Posterior vena cava (tissue), 2 donors: ENCODE data around the gene TIMM29. TPM values are rescaled to one million over a fixed set of nuclear protein-coding genes. Genes with fewer than 3 reads are reported as not detected.

Experiments
- DNase-seq: peaks from one replicate; pipeline ENCODE4 v3.0.0-alpha.2; 2020; ENCODE audit warnings: low spot score
- intact Hi-C, 2 donors: fragments of 100-400 bp; cut with DNase I; formaldehyde crosslinking; loops; one replicate each; pipeline versions ENCODE4 v1.14.1 to v1.14.2; 2022 to 2023
- total RNA-seq, 2 donors: library from RNA; stranded (reverse); fragmentation: NEBNext Ultra II Directional; extraction: Animal tissue kit (Norgen Biotek cat#: 25700); gene quantifications; one replicate each; pipeline ENCODE4 v1.2.1, GENCODE V29; 2021
- donor health status: DM: yes; HTN: yes; CAD: no.
- donor health status: DM: yes; HTN: yes; CAD: no.

The TIMM29 gene
- total RNA-seq, 2 donors from 2014 or later = 9.4 to 11.6 TPM

DNA sequence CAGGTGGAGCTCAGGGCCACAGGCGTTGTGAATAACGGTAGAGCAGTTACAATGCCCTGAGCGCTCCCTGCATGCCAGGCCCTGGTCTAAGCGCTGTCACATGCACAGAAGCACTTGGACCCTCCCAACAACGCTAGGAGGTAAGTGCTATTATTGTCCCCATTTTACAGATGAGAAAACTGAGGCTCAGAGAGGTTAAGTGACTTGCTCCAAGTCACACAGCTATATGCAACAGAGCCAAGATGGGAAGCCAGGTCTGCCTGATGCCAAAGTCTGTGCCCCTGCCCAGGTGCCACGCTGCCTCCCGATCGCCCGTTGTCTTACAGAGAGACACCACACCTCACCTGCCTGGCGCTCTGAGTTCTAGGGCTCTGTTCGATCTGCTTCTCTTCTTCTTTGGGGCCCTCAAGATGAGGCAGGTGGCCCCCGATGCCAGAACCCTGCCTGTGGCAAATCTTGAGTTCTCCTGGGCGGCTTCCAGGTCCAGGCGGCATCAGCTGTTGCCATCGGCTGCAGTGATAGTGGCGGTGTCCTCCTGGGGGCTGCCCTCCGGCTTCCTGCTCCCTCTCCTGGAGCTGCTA is 20.1 kb upstream of the TIMM29 start:
- intact Hi-C loops = no loop called here
- no peak for DNase-seq

DNA sequence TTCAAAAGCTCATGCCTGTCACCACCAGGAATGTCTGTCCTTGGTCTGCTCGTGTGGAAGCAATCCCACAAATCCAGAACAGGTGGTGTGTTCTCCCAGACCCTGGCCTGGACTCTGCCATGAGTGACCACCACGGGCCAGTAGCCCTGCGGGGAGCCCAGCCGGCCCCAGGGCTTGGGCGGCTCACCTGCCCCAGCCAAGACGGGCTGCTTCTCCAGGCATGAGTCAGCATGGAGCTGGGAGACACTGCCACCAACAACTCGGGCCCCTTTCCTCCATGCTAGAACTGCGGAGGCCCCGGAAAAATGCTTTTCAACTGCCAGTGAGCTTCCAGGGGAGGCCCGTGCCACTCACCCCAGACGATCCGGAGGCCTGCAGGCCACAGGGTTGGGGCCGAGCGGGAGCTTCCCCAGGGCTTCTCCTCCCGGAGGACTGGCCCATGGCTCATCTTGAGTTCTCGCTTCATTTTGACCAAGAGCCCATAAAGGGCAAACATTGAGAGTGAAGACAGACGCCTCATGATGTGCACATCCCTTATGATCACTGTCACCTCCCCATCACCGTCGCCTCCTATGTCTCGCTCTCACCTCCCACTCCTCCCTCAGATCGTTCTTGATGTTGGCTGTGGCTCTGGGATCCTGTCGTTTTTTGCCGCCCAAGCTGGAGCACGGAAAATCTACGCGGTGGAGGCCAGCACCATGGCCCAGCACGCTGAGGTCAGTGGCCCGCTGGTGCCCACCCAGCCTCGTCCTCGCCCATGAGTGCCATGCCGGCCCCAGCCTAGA is 16.8 kb upstream of the TIMM29 start:
- intact Hi-C loops = no loop called here
- DNase-seq = no peak

DNA sequence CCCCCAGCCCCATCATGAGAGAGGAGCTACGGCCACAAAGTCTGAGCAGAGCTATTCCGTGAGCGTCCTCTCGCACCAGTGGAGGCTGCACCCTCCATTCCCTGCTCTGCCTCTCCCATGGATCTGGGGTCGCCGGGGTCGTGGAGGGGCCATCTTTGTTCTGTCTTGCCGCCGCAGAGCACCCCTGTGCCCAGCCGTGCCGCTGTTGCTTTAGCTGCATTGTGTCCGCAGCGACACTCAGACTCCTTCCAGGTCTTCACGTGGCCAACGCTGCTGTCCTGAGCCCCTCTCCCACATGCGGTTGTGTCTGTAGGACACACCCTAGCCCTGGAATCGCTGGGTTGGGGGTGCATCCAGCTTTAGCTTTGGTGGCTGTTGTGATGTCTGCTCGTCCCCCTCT is 16.0 kb upstream of the TIMM29 start:
- no peak for DNase-seq
- intact Hi-C loops = no loop called here

DNA sequence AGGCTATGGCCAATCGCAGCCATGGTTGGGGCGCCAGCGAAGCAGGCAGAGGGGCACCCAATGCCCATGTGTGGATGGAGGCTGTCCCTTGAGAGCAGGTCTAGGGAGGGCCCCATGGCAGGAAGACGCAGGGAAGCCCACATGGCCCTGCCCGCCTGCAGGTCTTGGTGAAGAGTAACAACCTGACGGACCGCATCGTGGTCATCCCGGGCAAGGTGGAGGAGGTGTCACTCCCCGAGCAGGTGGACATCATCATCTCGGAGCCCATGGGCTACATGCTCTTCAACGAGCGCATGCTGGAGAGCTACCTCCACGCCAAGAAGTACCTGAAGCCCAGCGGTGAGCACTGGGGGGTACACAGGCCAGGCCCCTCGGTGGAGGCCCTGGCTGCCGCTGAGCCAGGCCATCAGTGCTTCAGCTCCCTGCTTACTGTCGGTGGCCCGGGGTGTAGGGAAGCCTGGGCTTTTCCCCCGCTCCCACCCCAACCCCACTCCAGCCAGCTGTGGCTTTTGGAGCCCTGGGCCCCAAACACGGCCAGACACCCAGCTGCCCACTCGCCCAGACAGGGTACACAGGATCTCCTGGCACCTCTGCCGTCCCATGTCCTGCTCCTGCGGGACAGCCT is 14.8 kb upstream of the TIMM29 start:
- intact Hi-C loops = no loop called here
- no peak for DNase-seq

DNA sequence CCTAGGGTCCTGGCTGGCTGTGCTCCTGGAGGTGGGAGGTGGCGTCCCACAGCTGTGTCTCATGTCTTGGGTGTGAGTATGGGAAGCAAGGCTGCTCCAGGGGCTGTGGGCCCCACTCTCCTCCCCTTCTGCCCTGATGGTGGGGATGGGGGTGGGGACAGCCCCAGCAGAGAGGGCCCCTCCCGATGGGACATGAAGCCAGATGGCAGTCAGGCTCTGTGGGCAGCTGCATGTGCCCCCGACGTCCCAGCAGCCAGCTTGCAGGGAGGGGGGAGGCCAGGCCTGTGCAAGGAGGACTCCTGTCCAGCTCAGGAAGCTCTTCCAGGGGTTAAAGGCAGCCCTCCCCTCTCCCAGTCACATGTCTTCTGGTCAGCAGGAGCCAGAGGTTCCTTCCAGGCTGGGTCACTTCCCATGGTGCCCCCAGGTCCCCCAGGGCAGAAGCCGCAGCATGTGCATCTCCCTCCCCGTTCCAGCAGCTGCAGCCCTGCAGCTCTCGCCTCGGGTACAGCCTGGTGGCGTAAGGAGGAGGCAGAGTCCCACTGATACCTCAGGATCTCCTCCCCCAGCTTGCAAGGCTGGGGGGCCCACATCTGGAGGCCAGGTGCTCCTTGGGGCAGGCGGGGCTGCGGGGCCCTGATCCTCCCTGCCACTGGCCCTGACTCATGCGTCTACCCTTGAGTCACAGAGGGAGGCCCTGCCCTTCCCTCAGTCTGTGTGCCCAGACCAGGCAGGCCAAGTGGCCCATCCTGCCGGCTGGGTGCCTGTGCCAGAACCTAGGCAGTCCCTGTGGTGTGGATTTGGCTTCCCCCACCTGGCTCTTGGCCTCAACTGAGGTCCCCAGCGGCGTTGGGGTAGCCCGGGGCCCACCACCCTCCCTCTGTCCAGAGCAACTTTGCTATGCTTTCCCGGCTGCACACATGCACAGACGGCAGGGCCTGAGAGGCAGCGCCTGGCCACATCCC is 13.2 kb upstream of the TIMM29 start:
- intact Hi-C loops = loop anchor here in 1 of 2 donors (5.0 kb wide), 1 partner anchor 33 kb away; no protein-coding TSS in a partner anchor

DNA sequence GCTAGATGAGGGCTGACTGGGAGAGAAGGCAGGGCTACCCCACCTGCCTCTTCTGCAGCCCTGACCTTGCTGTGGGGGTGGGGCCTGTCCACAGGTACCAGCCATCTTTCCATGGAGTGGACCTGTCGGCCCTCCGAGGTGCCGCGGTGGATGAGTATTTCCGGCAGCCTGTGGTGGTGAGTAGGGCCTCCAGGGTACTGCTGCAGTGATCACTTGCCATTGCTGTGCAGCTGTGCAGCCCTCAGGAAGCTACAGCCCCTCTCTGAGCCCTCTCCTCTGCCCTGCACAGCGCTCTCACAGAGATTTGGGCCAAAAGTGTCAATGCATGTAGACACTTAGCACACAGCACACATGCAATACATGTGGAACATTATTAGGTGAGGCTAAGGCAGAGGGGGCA is 12.0 kb upstream of the TIMM29 start:
- intact Hi-C loops = loop anchor here in 1 of 2 donors (5.0 kb wide), 1 partner anchor 34 kb away; no protein-coding TSS in a partner anchor
- DNase-seq = peak; percentile 76

More for the DNA sequence above, 13.2 kb upstream of the TIMM29 start:
- peak; percentile 80 for DNase-seq

DNA sequence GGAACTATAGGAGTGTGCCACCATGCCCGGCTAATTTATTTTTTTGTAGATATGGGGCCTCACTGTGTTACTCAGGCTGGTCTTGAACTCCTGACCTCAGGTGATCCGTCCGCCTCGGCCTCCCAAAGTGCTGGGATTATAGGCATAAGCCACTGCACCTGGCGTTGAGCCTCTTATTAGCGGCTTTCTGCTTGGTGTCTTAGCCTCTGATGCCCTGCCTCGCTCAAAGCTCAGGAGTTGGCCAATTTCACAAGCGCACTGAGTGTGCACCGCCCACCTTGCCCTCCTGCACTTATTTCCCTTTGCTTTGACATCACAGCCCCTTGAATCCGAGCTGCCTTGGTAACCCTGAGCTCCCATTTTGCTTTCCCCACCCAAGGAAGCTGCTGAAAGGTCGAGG is 10.3 kb upstream of the TIMM29 start:
- intact Hi-C loops = loop anchor here in 1 of 2 donors (5.0 kb wide), 1 partner anchor 36 kb away; no protein-coding TSS in a partner anchor
- no peak for DNase-seq

DNA sequence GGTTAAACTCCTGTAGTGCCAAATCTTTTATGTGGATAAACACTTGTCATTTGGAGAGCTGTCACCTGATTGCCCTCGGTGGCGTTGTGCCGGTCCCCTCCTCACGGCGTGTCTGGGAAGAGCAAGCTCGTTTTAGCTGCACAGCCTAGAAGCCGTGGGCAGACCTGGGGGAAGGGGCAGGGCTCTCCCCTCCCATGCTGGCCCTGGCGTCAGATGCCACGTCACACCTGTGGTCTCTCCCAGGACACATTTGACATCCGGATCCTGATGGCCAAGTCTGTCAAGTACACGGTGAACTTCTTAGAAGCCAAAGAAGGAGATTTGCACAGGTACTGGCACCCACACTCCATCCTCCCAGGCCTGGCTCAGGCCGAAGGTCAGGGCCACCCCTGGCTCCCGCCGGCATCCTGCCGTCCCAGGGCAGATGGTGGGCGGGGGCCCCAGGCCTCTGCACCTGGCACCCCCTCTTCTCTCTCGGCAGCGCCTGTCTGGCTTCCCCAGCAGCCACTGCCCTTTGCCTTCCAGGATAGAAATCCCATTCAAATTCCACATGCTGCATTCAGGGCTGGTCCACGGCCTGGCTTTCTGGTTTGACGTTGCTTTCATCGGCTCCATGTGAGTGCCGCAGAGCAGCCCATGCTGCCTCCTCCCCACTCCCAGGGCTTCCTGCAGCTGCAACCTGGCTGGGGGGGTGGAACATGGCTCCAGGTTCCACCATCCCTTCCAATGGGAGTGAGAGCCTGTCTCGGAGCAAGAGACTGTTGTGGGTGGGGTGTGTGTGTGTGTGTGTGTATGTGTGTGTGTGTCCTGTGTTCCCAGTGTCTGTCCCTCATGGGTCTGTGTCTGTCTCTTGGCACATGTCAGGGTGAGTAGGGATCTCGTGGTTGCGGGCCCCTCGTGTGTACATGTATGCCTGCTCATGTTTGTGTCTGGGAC is 9.0 kb upstream of the TIMM29 start:
- intact Hi-C loops = loop anchor here in 1 of 2 donors (5.0 kb wide), 1 partner anchor 37 kb away; no protein-coding TSS in a partner anchor

DNA sequence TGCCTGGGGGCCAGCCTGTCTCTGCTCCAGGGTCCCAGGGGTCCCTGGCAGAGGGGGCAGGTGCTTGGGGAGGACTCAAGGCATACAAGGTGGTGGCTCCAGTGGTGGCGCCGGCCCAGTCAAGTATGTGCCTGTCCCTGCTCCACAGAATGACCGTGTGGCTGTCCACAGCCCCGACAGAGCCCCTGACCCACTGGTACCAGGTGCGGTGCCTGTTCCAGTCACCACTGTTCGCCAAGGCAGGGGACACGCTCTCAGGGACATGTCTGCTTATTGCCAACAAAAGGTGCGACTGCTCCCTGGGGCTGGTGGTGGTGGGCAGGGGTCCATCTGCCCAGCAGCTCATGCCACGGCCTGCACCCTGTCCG is 8.3 kb upstream of the TIMM29 start:
- intact Hi-C loops = no loop called here
- DNase-seq = no peak

More for the DNA sequence above, 9.0 kb upstream of the TIMM29 start:
- DNase-seq = no peak

DNA sequence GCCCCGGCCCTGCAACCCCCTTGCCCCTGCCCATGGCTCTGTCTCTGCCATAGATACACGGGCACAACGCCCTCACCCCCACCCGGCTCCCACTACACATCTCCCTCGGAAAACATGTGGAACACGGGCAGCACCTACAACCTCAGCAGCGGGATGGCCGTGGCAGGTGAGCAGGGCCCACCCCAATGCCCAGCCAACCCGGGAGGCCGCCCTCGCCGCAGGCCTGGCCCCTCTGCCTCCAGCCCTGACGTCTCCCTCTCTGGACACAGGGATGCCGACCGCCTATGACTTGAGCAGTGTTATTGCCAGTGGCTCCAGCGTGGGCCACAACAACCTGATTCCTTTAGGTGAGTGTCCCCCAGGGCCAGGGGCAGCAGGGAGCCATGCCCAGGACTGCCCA is 7.8 kb upstream of the TIMM29 start:
- DNase-seq = no peak
- intact Hi-C loops = no loop called here

DNA sequence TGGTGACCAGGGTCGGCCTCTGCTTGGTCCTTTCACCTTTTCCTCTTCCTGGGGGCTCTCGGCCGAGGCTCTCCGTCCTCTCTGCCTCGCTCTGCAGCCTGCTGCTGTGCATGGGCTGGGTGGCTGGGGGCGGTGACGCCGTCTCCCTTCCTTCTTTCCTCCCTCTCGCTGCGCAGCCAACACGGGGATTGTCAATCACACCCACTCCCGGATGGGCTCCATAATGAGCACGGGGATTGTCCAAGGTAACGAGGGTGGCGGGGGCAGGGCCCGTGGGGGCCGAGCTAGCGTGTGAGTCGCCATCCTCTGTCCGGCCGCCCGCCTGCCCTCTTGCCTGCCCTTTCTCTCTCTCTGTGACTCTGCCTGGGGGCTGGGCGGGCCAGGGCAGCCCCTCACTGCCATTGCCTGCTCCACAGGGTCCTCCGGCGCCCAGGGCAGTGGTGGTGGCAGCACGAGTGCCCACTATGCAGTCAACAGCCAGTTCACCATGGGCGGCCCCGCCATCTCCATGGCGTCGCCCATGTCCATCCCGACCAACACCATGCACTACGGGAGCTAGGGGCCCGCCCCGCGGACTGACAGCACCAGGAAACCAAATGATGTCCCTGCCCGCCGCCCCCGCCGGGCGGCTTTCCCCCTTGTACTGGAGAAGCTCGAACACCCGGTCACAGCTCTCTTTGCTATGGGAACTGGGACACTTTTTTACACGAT is 7.3 kb upstream of the TIMM29 start:
- intact Hi-C loops = no loop called here
- DNase-seq = no peak

DNA sequence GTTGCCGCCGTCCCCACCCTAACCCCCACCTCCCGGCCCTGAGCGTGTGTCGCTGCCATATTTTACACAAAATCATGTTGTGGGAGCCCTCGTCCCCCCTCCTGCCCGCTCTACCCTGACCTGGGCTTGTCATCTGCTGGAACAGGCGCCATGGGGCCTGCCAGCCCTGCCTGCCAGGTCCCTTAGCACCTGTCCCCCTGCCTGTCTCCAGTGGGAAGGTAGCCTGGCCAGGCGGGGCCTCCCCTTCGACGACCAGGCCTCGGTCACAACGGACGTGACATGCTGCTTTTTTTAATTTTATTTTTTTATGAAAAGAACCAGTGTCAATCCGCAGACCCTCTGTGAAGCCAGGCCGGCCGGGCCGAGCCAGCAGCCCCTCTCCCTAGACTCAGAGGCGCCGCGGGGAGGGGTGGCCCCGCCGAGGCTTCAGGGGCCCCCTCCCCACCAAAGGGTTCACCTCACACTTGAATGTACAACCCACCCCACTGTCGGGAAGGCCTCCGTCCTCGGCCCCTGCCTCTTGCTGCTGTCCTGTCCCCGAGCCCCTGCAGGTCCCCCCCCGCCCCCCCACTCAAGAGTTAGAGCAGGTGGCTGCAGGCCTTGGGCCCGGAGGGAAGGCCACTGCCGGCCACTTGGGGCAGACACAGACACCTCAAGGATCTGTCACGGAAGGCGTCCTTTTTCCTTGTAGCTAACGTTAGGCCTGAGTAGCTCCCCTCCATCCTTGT is 6.5 kb upstream of the TIMM29 start:
- intact Hi-C loops = no loop called here
- no peak for DNase-seq

DNA sequence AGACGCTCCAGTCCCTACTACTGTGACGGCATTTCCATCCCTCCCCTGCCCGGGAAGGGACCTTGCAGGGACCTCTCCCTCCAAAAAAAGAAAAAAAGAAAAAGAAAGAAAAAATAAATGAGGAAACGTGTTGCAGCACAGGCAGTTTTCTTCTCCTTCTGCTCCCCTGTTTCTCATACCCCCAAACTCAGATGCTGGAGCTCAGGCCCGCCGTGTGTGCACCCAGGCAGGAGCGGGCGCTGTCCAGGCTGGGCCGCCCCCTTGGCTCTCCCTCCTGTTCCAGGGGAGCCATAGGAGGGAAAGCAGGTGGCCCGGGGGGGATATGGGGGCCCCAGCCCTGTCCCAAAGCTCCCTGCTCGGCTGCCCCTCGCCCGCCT is 6.0 kb upstream of the TIMM29 start:
- DNase-seq = no peak
- intact Hi-C loops = no loop called here

DNA sequence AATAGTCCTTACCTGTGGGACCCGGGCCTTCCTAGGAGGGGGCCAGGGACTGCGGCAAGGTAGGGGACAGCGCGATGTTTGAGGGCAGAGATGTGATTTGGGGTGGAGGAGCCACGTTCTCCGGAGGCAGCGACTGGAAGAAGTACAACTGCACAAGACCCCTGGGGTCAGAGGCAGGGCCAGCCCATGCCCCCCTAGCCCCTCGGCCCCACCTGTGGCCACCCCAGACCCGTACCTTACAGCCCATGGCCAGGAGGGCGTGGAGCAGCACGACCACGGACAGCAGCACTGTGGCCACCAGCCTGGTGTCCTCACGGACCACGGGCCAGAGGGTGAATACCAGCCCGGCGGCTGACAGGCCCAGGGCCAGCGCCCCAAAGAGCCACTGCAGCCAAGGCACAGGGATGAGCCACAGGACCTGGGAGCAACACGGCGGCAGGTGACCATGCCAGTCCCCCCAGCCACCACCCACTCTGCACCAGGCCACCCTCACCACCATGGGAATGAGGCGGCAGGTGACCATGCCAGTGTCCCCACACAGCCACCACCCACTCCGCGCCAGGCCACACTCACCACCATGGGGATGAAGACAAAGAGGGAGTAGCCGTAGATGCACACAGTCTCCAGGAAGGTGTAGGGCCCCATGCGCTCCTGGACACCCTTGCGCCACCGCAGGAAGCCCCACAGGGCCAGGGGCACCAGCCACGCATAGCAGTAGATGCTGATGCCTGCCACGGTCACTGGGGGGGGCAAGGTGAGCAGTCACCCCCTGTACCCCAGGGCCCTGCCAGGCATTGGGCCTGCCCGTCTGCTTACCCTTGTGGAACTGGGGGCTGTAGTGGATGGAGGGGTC is 5.1 kb upstream of the TIMM29 start:
- DNase-seq = no peak
- intact Hi-C loops = no loop called here

DNA sequence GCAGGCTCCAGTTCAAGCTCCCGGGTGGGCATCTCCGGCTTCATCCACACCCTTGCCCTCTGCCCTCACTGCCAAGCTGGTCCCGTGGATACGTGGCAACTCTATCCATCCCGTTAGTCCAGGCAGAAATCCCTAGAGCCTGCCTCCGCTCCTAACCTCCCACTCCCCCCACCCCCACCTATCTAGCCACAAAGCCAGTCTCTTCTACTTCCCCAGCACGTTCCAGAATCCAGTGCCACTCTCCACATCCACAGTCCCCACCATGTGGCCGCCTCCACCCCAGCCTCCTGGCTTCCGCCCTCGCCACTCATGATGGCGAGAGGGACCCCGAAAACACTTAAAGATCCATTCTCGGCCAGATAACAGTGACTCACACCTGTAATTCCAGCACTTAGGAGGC is 4.0 kb upstream of the TIMM29 start:
- DNase-seq = no peak
- intact Hi-C loops = no loop called here
